LNCAP (cell line): Measurements from ENCODE around the gene HS3ST5.

Experiments used
- CTCF ChIP-seq: fragments of 450-650 bp; IDR thresholded peaks from 2 replicates; pipeline ENCODE4 v1.5.1; 2017; ENCODE audit warnings: mild to moderate bottlenecking

HS3ST5 gene

GRCh38 chr6:114203460-114203859 is 139.4 kb downstream of the HS3ST5 start:
- no peak for TF ChIP-seq CTCF

GRCh38 chr6:114202389-114202788 is 140.4 kb downstream of the HS3ST5 start:
- TF ChIP-seq CTCF = no peak

GRCh38 chr6:114200891-114201290 is 141.9 kb downstream of the HS3ST5 start:
- no peak for TF ChIP-seq CTCF

- no peak for TF ChIP-seq CTCF
These were observed 147.0 kb downstream of the HS3ST5 start for GRCh38 chr6:114195631-114196403.

GRCh38 chr6:114195027-114195365 is 147.8 kb downstream of the HS3ST5 start:
- no peak for TF ChIP-seq CTCF

- no peak for TF ChIP-seq CTCF
These were observed 148.3 kb downstream of the HS3ST5 start for GRCh38 chr6:114194362-114195026.

- TF ChIP-seq CTCF = no peak
These were observed 155.3 kb downstream of the HS3ST5 start for GRCh38 chr6:114187563-114187962.
